ENCODE measurements around the gene MCM5. TPM values are rescaled to one million over a fixed set of nuclear protein-coding genes. Genes with fewer than 3 reads are reported as not detected.

The MCM5 gene
- total and polyA plus RNA-seq, 2 experiments from 2014 or later = 26.2 to 82.1 TPM

- no peak for DNase-seq (ENCODE audit: low read depth in 1 of 2, low spot score in 1 of 2)
- H3K27me3 ChIP-seq = no peaks in the 10 kb centered on the region
- no peak for TF ChIP-seq CTCF (IDR thresholded peaks at IDR 0.05; ENCODE audit: low read depth, low read length)
- H3K4me3 ChIP-seq = no peak overlapping the region
- H3K36me3 ChIP-seq = no peaks in the 10 kb centered on the region
- H3K27ac ChIP-seq = no peak overlapping the region
- H3K4me1 ChIP-seq (ENCODE audit: low read depth) = peaks cover 5% of the 10 kb centered on the region
- H3K9me3 ChIP-seq (ENCODE audit: low read depth) = no peaks in the 10 kb centered on the region
These were observed 62.7 kb downstream of the MCM5 start for GRCh38 chr22:35462498-35463230.

GRCh38 chr22:35463231-35463933, 63.4 kb downstream of the MCM5 start:
- TF ChIP-seq CTCF (IDR thresholded peaks at IDR 0.05; ENCODE audit: low read depth, low read length) = no peak
- H3K4me3 ChIP-seq = no peak overlapping the region
- no peak for DNase-seq (ENCODE audit: low read depth in 1 of 2, low spot score in 1 of 2)
- peaks cover 5% of the 10 kb centered on the region for H3K4me1 ChIP-seq (ENCODE audit: low read depth)
- H3K36me3 ChIP-seq = no peaks in the 10 kb centered on the region
- no peaks in the 10 kb centered on the region for H3K27me3 ChIP-seq
- H3K9me3 ChIP-seq (ENCODE audit: low read depth) = no peaks in the 10 kb centered on the region
- H3K27ac ChIP-seq = no peak overlapping the region

- Histone ChIP-seq H3K36me3 (no peaks in the 10 kb centered on the region), H3K4me3 (no peak overlapping the region), H3K27ac (no peak overlapping the region), H3K4me1 (ENCODE audit: low read depth) (no peaks in the 10 kb centered on the region), H3K9me3 (ENCODE audit: low read depth) (no peaks in the 10 kb centered on the region), H3K27me3 (no peaks in the 10 kb centered on the region)
- TF ChIP-seq CTCF (IDR thresholded peaks at IDR 0.05; ENCODE audit: low read depth, low read length) = no peak
- DNase-seq (ENCODE audit: low read depth in 1 of 2, low spot score in 1 of 2) = no peak
These were observed 64.5 kb downstream of the MCM5 start for GRCh38 chr22:35464399-35464798.

- no peak for TF ChIP-seq CTCF (IDR thresholded peaks at IDR 0.05; ENCODE audit: low read depth, low read length)
- Histone ChIP-seq H3K9me3 (ENCODE audit: low read depth) (no peaks in the 10 kb centered on the region), H3K36me3 (no peaks in the 10 kb centered on the region), H3K27me3 (no peaks in the 10 kb centered on the region), H3K4me1 (ENCODE audit: low read depth) (no peaks in the 10 kb centered on the region), H3K27ac (no peak overlapping the region), H3K4me3 (no peak overlapping the region)
- DNase-seq (ENCODE audit: low read depth in 1 of 2, low spot score in 1 of 2) = no peak
These were observed 65.3 kb downstream of the MCM5 start for GRCh38 chr22:35465109-35465701.

GRCh38 chr22:35467681-35468434, 67.9 kb downstream of the MCM5 start:
- TF ChIP-seq CTCF (IDR thresholded peaks at IDR 0.05; ENCODE audit: low read depth, low read length) = no peak
- no peaks in the 10 kb centered on the region for H3K36me3 ChIP-seq
- no peak overlapping the region for H3K4me3 ChIP-seq
- H3K27ac ChIP-seq = peak overlapping the region; percentile 72
- no peaks in the 10 kb centered on the region for H3K9me3 ChIP-seq (ENCODE audit: low read depth)
- H3K27me3 ChIP-seq = no peaks in the 10 kb centered on the region
- no peaks in the 10 kb centered on the region for H3K4me1 ChIP-seq (ENCODE audit: low read depth)
- DNase-seq (ENCODE audit: low read depth in 1 of 2, low spot score in 1 of 2) = peak; percentile 30 to 75
